AG04449 (cell line): ENCODE data around the gene CDH15.
"Not testable (repeated sequence)": the region's sequence is repeated elsewhere in the genome, so short reads cannot be mapped to it uniquely, and the experiment has no call there.

ENCODE experiments used
- CTCF ChIA-PET: fragments of 350-600 bp; formaldehyde crosslinking; extraction: SDS; loops from one replicate; lab custom pipeline; 2021; ENCODE audit warnings: antibody characterized with exemption; lab: Yijun Ruan, JAX
- POLR2A ChIA-PET: fragments of 400-600, 350-600 bp; formaldehyde crosslinking; extraction: SDS; loops from one replicate; lab custom pipeline; 2020; ENCODE audit warnings: antibody characterized with exemption, inconsistent platforms; lab: Yijun Ruan, JAX
- DNase-seq: peaks from one replicate; pipeline ENCODE4 v3.0.0-alpha.2; 2010; ENCODE audit warnings: low read depth, low spot score
- H3K4me3 ChIP-seq: 2 replicates; pipeline ENCODE4 v1.5.1; 2011; ENCODE audit warnings: low read depth, mild to moderate bottlenecking, control low read depth, low read length
- TF ChIP-seq, protein P1 (sequence below): IDR thresholded peaks from one replicate; pipeline ENCODE4 v1.5.1; 2011; ENCODE audit warnings: mild to moderate bottlenecking, moderate library complexity, low read length, control low read depth, inconsistent platforms; ENCODE audit not compliant: insufficient read depth; ENCODE audit errors: missing control alignments

Gene CDH15

DNA sequence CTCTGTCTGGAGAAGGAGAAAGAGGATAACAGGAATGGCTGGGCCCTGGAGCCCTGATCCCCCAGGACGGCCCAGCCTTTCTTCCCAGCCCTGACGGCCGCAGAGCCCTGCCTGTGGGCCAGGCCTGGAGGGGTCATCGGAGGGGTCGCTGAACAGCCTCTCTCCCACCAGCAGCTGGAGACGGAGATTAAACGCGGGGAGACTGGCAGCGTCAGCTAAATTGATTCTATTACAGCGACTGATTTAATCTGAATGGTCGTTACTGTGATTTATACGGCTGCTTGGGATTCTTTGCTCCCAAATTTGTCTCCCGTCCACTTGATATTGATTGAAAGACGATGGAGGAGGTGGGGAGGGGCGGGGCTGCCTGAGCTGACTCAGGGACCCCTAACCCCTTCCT, 7.1 kb upstream of the CDH15 start:
- TF ChIP-seq, protein P1, sequence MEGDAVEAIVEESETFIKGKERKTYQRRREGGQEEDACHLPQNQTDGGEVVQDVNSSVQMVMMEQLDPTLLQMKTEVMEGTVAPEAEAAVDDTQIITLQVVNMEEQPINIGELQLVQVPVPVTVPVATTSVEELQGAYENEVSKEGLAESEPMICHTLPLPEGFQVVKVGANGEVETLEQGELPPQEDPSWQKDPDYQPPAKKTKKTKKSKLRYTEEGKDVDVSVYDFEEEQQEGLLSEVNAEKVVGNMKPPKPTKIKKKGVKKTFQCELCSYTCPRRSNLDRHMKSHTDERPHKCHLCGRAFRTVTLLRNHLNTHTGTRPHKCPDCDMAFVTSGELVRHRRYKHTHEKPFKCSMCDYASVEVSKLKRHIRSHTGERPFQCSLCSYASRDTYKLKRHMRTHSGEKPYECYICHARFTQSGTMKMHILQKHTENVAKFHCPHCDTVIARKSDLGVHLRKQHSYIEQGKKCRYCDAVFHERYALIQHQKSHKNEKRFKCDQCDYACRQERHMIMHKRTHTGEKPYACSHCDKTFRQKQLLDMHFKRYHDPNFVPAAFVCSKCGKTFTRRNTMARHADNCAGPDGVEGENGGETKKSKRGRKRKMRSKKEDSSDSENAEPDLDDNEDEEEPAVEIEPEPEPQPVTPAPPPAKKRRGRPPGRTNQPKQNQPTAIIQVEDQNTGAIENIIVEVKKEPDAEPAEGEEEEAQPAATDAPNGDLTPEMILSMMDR = no peak
- ChIA-PET POLR2A (interaction anchor here (1.3 kb wide), 1 partner anchor 9 kb away, joined by 3 read pairs; no protein-coding TSS in a partner anchor), CTCF (interaction anchor here (0.6 to 1.6 kb wide), 5 partner anchors 11 to 428 kb away, joined by 3 to 9 read pairs (median 5); no protein-coding TSS in a partner anchor)

DNA sequence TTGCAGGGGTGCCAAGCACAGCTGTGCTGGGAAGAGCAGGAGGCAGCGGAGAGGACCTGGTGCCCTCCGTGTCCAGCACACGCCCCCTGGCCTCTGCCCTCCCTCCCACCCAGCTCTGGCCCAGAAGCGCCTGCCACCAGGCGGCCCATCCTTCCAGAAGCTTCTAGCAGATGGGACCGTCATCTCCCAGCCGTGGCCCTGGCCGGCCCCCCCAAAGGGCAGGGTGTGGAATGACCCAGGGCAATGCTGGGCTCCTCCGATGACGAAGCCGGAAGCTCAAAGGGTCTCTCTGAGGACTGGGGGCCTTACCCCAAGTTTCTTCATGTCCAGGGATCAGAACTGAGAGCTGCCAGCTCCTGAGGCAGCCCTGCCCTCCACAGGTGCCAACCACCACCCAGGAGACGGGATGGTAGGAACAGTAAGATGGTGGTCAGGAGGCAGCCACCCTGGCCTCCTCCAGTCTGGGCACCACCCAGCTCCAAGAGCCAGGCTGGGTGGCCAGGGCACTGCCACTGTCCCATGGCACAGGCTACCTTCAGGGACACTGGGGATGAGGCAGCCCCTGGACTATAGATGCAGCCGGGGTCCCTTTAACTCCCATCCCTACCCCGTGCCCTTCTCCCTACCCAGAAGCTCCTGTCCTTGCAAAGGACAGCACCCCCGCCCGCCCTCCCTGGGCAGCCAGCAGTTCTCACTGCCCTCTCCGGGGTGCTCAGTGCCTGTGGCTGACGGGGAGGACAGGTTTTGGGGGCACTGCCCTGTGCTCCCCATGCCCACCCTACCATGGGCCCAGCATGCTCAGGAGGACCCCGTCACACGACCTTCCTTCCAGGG, 6.5 kb upstream of the CDH15 start:
- CTCF ChIA-PET = interaction anchor here (0.6 to 1.6 kb wide), 4 partner anchors 10 to 428 kb away, joined by 3 to 9 read pairs (median 4); no protein-coding TSS in a partner anchor
- H3K4me3 ChIP-seq = no peak overlapping the region
- POLR2A ChIA-PET = interaction anchor here (1.3 kb wide), 1 partner anchor 10 kb away, joined by 3 read pairs; no protein-coding TSS in a partner anchor

More for the DNA sequence above, 7.1 kb upstream of the CDH15 start:
- no peak for DNase-seq
- no peak overlapping the region for H3K4me3 ChIP-seq

DNA sequence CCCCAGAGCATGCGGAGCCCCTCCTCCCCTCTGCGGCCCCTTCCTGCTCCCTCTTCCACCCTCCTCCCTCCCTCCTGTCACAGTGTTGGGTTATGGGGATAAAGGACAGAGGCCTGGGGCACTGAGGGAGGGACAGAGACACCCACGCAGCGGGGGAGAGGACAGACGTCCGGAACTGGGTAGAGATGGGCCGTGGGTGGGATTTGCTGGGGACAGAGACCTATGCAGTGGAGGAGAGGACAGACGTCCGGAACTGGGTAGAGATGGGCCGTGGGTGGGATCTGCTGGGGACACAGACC, 5.9 kb upstream of the CDH15 start:
- POLR2A ChIA-PET = interaction anchor here (1.3 kb wide), 1 partner anchor 11 kb away, joined by 3 read pairs; no protein-coding TSS in a partner anchor
- DNase-seq, H3K4me3 ChIP-seq: not testable (repeated sequence)
- CTCF ChIA-PET = interaction anchor here (1.6 kb wide), 1 partner anchor 9 kb away, joined by 9 read pairs; no protein-coding TSS in a partner anchor

More for the DNA sequence above, 6.5 kb upstream of the CDH15 start:
- no peak for DNase-seq
- TF ChIP-seq, protein P1 = no peak

DNA sequence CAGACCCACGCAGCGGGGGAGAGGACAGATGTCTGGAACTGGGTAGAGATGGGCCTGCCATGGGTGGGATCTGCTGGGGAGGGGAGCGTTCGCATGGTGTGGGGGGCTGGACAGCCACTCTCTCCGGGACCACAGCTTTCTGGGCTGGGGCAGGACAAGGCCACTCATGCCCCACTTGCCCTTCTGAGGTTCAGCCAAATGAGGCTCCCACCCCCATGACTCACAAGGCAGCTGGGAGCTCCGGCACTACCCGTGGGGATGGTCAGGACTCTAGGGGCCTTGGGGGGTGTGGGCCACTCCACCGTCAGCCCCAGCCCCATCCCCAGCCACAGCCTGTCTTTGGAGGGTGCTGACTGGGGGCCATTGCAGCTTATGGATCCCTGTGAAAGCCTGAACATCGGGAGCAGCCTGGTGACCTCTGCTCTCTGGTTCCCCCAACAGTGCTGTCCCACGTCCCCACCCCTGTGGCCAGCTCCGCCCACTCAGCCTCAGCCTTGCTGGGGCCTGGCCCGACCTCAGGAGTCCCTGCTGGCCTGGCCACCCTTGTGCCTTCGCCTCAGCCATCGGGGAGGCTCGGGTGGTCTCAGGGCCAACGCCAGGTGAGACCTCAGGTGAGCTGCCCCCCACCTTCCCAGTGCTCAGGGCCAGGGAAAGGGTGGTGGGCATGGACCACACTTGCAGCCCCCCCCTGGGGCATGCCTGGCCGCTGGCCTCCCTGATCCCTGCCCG, 4.7 kb upstream of the CDH15 start:
- ChIA-PET POLR2A (interaction anchor here (0.6 to 0.8 kb wide), 3 partner anchors 58 to 479 kb away, joined by 3 read pairs; no protein-coding TSS in a partner anchor), CTCF (interaction anchor here (0.6 to 2.9 kb wide), 39 partner anchors 8 to 530 kb away, joined by 3 to 35 read pairs (median 4); partner anchors contain the start of genes APRT, GALNS, TRAPPC2L and ZNF778)
- TF ChIP-seq, protein P1 = no peak
- DNase-seq = no peak
- H3K4me3 ChIP-seq = peak overlapping the region; percentile 18

DNA sequence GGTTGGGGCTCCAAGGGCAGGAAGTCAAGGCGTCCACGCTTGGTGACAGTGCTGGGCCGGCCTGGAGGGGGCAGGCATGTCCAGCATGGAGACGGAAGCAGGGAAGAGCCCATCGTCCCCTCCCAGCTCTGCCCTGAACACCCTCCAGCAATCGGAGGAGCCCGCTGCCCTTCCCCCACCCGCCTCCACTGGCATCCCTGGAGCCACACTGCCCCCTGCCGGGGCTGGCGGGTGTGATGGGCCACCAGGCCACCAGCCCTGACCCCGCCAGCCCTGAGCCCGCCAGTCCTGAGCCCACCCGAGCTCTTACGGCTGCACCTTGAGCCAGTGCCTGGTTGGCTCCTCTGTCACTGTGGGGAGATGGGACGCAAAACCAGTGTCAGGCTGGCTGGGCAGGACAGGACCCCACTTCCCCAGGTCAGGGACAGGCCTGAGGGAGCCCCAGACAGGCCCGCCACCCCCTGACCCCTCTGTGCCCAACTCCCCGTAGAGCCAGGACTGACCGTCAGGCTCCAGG, 4.1 kb upstream of the CDH15 start:
- CTCF ChIA-PET = interaction anchor here (0.6 to 2.9 kb wide), 38 partner anchors 8 to 531 kb away, joined by 3 to 35 read pairs (median 4); partner anchors contain the start of genes APRT, GALNS, TRAPPC2L and ZNF778
- peak overlapping the region; percentile 18 for H3K4me3 ChIP-seq
- no peak for DNase-seq
- TF ChIP-seq, protein P1 = peak; percentile 90
- POLR2A ChIA-PET = interaction anchor here (0.6 to 0.8 kb wide), 2 partner anchors 57 to 355 kb away, joined by 3 read pairs; no protein-coding TSS in a partner anchor
